Measurements from ENCODE around the gene COPE.

- TF ChIP-seq CTCF (IDR thresholded peaks at IDR 0.05) = no peak
- TF ChIP-seq POLR2A (IDR thresholded peaks at IDR 0.05) = no peak
Measured at GRCh38 chr19:18886972-18887371, 32.2 kb downstream of the COPE start.

Data from lower leg skin (tissue), 3 donors.